Motor neuron (in vitro differentiated cells): ENCODE results near the gene VPS37D. TPM values are rescaled to one million over a fixed set of nuclear protein-coding genes. Genes with fewer than 3 reads are reported as not detected.
"Not testable (repeated sequence)": the region's sequence is repeated elsewhere in the genome, so short reads cannot be mapped to it uniquely, and the experiment has no call there.

Source experiments
- ATAC-seq, 8 experiments: fragments of 200-7000 bp; cut with Tn5 transposase; replicated peaks in 6 of 8; 2 replicates each; pipeline ENCODE4 v1.8.0; 2021; ENCODE audit warnings: mild to moderate bottlenecking in 8 of 8, moderate library complexity in 8 of 8
- H3K27ac ChIP-seq, 2 donors: fragments of 250-450 bp; sonication (Bioruptor Pico); 2 replicates each; pipeline ENCODE4 v1.9.0; 2021; ENCODE audit warnings: antibody characterized with exemption in 2 of 2, mild to moderate bottlenecking in 2 of 2, moderate library complexity in 1 of 2
- H3K4me1 ChIP-seq, 2 donors: fragments of 250-450 bp; sonication (Bioruptor Pico); replicated peaks in 1 of 2; 2 replicates each; pipeline ENCODE4 v1.6.1; 2021; ENCODE audit warnings: antibody characterized with exemption in 2 of 2, mild to moderate bottlenecking in 2 of 2, moderate library complexity in 1 of 2
- H3K4me3 ChIP-seq, 5 donors: fragments of 250-450 bp; sonication (Bioruptor Pico); 2 replicates each; pipeline ENCODE4 v1.9.0; 2021; ENCODE audit warnings: antibody characterized with exemption in 5 of 5, mild to moderate bottlenecking in 5 of 5, moderate library complexity in 4 of 5
- WGBS, 10 experiments: fragments of 450-650 bp; shearing (Covaris generic); methylation state at CpG; one replicate each; pipeline ENCODE4 v1.0.0; 2022; 5-methylcytosine and 5-hydroxymethylcytosine counted together
- in situ Hi-C, 9 experiments: fragments of 400-800 bp; cut with MboI; loops; one replicate each; pipeline ENCODE4 v1.15.0; 2021; ENCODE audit warnings: low sequenced_read_pairs in 9 of 9, low pct_unique_long_range_greater_than_20kb in 2 of 9; ENCODE audit not compliant: unreplicated experiment in 9 of 9
- total RNA-seq, 8 experiments: library from RNA; unstranded; fragments of 300-600 nt; gene quantifications; 2 replicates each; pipeline versions ENCODE4 v1.2.3 to v1.2.4, GENCODE V29; 2022

VPS37D gene
- total RNA-seq, 8 experiments from 2014 or later, result 0.71 to 27.7 (median 13.8) TPM

DNA sequence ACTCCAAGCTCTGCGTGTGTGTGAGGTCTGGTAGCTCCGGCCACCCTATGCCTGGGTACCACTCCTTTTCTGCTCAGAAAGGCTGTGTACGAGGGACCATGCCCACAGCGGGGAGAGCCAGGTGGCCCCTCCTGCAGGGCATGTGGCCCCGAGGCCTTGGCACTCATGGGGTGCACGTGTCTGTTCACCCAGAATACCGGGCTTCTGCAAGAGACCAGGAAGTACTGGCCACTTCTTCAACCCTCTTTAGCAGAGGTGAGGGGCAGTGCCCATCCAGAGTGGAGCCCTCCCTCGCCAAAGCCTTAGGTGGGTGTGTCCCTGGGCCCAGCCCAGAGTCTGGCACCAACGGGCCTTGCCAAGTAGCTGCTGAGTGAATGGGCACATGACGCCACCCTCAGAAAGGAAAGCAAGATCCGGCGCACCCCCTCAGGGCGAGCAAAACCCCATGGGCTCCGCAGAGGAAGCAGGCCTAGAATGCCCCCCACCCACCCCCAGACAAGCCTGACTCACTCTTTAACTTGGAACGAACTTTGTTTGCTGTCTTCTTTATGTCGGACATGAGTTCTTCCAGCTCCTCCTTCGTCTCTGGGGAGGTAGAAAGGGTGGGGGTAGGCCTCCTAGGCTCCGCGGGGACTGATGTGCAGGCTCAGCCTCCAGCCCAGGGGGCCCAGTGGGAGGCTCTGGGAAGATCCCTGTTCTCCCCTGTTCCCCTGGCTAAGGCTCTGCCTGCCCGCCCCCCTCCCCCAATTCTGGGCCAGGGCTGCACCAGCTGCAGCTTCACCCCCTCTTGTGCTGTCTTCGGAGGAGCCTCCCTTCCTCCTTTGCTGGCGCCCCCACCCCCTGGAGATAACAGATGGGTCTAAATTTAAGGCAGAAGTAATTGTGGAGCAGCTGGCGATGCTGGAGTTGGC lies 37.3 kb downstream of the VPS37D start:
- peak in 2 of 8 experiments; percentile 4 to 55 for ATAC-seq

GRCh38 chr7:73705551-73705920 lies 37.9 kb downstream of the VPS37D start:
- H3K4me1 ChIP-seq, result peaks cover 12 to 31% of the 10 kb centered on the region in 2 donors
- H3K27ac ChIP-seq, result no peak overlapping the region
- WGBS, 10 experiments, result 40 to 80% (median 60%) methylated on average over 1 to 2 of the region's 10 CpGs; no CpG with 5 or more reads in 7 of the 10 experiments
- no peak for ATAC-seq
- no peak overlapping the region for H3K4me3 ChIP-seq
- in situ Hi-C loops, result no loop called here

More for the DNA sequence above, 37.3 kb downstream of the VPS37D start:
- peaks cover 12 to 31% of the 10 kb centered on the region in 2 donors for H3K4me1 ChIP-seq
- in situ Hi-C loops, result no loop called here
- H3K27ac ChIP-seq, result peak overlapping the region in 1 of 2 donors; percentile 82
- H3K4me3 ChIP-seq, result no peak overlapping the region
- whole genome bisulfite sequencing, 10 experiments, result 20 to 100% (median 81%) methylated on average over 1 to 7 of the region's 23 CpGs; no CpG with 5 or more reads in 5 of the 10 experiments

DNA sequence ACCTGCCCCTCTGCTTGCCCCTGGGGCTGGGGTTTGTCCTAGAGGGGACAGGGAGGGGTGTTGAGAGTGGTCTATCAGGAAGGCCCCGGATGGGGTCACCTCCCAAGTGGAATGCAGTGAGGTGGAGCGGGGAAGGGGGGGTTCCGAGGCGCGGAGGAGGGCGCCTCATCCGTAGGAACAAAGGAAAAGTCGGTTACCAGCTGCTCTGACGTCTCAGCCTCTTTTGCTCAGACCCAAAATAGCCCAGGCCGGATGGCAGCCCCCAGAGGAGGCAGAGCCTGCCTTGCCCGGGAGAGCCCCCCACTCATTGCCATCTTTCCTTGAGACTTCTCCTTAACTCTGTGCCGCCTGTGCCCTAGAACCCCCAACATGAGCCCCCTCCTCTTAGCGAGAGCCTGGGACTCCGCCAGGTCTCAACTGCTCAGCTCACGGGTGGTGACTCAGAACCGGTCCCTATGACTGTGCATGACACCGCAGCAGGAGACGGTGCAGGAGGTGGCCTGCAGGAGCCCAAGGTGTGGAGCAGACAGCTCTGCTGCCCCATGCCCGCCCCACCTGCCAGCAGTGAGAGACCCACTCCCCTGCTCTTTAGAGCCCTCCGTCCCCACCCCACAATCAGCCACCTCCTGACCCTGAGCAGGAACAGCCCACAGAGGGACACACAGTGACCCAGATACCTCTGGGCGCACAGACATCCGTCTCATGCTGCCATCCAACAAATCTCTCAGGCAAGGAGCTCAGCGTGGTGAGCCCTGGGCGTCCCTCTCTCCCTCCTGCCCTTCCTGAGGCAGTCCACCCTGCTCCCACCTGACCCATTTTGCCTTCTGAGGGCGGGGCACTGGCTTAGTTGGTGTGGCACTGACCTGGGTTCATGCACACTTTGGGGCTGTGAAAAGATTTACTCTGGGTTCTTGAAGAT lies 38.8 kb downstream of the VPS37D start:
- WGBS, 10 experiments, result 60 to 100% (median 80%) methylated on average over 1 to 3 of the region's 25 CpGs; no CpG with 5 or more reads in 5 of the 10 experiments
- no peak for ATAC-seq
- no peak overlapping the region for H3K27ac ChIP-seq
- no peak overlapping the region for H3K4me3 ChIP-seq
- H3K4me1 ChIP-seq, result peaks cover 12 to 31% of the 10 kb centered on the region in 2 donors
- in situ Hi-C loops, result no loop called here

- ATAC-seq, result no peak
- Histone ChIP-seq H3K4me3 (no peak overlapping the region), H3K27ac (no peak overlapping the region), H3K4me1 (peaks cover 12 to 31% of the 10 kb centered on the region in 2 donors)
- 80 to 100% (median 80%) methylated on average over 1 to 5 of the region's 15 CpGs; no CpG with 5 or more reads in 6 of the 10 experiments for WGBS, 10 experiments
- in situ Hi-C loops, result no loop called here
Observed at GRCh38 chr7:73707045-73707631, 39.5 kb downstream of the VPS37D start.

DNA sequence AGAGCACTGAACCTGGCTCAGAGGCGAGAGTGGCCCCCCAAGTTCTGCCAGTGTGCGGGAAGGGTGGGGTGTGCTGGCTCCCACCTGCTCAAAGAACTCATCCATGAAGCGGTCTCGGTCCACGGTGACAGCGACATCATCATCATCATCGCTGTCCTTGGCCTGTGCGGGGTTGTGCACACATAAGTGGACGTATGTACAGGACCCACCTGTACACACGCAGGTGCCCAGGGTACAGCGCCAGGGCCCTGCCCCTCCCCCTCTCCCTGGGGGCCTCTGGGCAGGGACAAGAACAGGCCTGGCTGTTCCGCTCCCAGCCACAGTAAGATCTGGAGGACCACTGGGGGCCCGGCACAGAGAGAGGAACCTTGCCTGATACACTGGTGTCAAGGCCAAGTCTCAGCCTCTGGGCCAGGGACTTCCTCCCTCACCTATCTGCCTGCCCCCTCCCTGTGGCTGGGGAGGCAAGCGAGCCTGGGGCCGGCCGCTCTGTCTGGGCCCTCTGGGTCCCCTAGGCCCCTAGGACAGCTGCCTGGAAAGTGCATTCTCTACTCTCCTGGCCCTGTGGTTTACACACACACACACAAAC lies 41.4 kb downstream of the VPS37D start:
- H3K27ac ChIP-seq, result no peak overlapping the region
- peaks cover 5 to 24% of the 10 kb centered on the region in 2 donors for H3K4me1 ChIP-seq
- no peak for ATAC-seq
- in situ Hi-C loops, result no loop called here
- 87 to 100% methylated on average over 3 to 4 of the region's 16 CpGs; no CpG with 5 or more reads in 8 of the 10 experiments for WGBS, 10 experiments
- H3K4me3 ChIP-seq, result no peak overlapping the region

- WGBS, 10 experiments, result 60 to 100% (median 82%) methylated on average over 1 of the region's 1 CpG; no CpG with 5 or more reads in 4 of the 10 experiments
- Histone ChIP-seq H3K4me3 (no peak overlapping the region), H3K4me1 (peaks cover 13 to 21% of the 10 kb centered on the region in 2 donors), H3K27ac (no peak overlapping the region)
- in situ Hi-C loops, result no loop called here
- no peak for ATAC-seq
Observed at GRCh38 chr7:73712773-73713172, 45.1 kb downstream of the VPS37D start.

GRCh38 chr7:73713319-73713718 lies 45.7 kb downstream of the VPS37D start:
- ATAC-seq, in situ Hi-C loops, H3K4me3 ChIP-seq, H3K27ac ChIP-seq: not testable (repeated sequence)
- H3K4me1 ChIP-seq, result peaks cover 17 to 26% of the 10 kb centered on the region in 2 donors
- WGBS, 10 experiments, result 70 to 100% (median 87%) methylated on average over 1 to 6 of the region's 6 CpGs; no CpG with 5 or more reads in 4 of the 10 experiments

DNA sequence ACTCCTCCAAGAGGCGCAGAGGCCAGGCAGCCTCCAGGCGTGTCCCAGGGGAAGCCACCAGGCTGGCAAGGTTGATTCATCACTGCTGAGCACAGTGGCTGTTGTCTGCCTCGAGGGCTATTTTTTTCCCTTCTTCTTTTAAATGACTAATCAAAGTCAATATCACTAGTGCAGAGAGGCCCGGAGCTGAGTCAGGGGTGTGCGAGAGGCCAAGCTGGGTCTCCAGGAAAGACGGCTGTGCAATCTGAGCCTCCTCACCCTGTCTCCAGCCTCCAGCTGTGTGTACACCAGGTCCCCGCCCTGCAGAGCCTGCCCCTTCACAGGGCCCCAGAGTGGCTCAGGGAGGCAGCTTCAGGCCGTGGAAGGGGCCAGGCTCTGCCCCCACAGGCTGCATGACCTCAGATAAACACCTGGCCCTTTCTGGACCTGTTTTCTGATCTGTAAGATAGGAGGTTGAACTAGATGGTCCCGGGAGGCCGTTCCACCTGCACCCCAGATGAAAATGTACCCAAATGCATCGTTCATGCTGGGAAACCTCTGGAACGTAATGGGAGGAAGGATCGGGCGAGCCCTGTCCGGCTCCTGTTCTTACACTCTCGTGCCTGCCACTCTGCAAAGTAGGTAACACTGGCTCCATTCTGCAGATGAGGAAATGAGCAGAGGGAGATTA lies 48.2 kb downstream of the VPS37D start:
- H3K4me3 ChIP-seq, result peak overlapping the region in 1 of 5 donors; percentile 0
- WGBS, 10 experiments, result 0 to 100% (median 55%) methylated on average over 1 to 8 of the region's 16 CpGs; no CpG with 5 or more reads in 5 of the 10 experiments
- in situ Hi-C loops, result no loop called here
- ATAC-seq, result peak; percentile 80 to 93 (median 92)
- peaks cover 21 to 32% of the 10 kb centered on the region in 2 donors for H3K4me1 ChIP-seq
- H3K27ac ChIP-seq, result peak overlapping the region; percentile 51 to 68

- 93% methylated on average over 2 of the region's 4 CpGs; no CpG with 5 or more reads in 9 of the 10 experiments for WGBS, 10 experiments
- H3K4me3 ChIP-seq, result no peak overlapping the region
- peak overlapping the region in 1 of 2 donors; percentile 68 for H3K27ac ChIP-seq
- peaks cover 21 to 32% of the 10 kb centered on the region in 2 donors for H3K4me1 ChIP-seq
- in situ Hi-C loops, result no loop called here
- ATAC-seq, result no peak
Observed at GRCh38 chr7:73716318-73716890, 48.8 kb downstream of the VPS37D start.

DNA sequence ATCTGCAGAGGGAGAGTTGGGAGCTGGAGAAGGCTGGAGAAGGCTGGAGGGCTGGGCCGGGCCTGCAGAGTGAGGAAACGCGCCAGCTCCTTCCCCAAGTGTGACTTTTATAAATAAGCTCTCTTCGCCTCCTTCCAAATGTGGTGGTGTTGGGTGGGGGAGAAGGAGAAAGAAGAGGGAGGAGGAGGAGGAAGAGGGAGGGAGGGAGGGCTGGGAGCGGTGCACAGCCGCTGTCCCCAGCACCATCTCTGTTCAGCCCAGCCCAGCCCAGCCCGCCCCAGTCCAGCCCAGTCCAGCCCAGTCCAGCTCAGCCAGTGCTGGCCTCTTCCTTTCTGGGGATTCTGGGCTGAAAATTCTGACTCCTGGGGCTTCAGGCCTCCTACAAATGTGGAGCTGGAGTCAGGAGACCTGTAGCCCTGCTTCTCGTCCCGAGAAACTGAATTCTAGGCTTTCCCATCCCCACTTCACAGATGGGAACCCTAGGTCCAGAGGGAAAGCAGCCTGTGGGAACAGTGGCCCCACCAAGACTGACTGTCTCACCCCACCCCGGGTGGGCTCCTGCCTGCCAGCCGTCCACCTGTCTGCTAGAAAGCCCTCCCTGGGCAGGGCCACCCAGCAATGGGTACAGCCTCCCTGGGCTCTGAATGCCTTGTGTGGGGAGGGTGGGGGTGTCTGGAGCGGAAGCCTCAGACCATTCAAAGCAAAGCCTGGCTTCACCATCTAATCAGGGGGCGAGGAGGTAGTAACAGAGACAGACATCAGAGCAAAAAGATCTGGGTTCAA lies 49.6 kb downstream of the VPS37D start:
- H3K4me1 ChIP-seq, result peaks cover 21 to 32% of the 10 kb centered on the region in 2 donors
- 80 to 100% (median 100%) methylated on average over 1 of the region's 13 CpGs; no CpG with 5 or more reads in 7 of the 10 experiments for WGBS, 10 experiments
- H3K27ac ChIP-seq, result no peak overlapping the region
- H3K4me3 ChIP-seq, result no peak overlapping the region
- ATAC-seq, result peak in 2 of 8 experiments; percentile 6 to 22
- in situ Hi-C loops, result no loop called here

GRCh38 chr7:73717991-73718405 lies 50.4 kb downstream of the VPS37D start:
- Histone ChIP-seq H3K4me1 (peaks cover 21 to 32% of the 10 kb centered on the region in 2 donors), H3K27ac (no peak overlapping the region), H3K4me3 (peak overlapping the region in 3 of 5 donors; percentile 65 to 100 (median 100))
- in situ Hi-C loops, result no loop called here
- ATAC-seq, result no peak
- WGBS, 10 experiments, result 9 to 100% (median 20%) methylated on average over 1 to 4 of the region's 10 CpGs; no CpG with 5 or more reads in 5 of the 10 experiments
